Loucy (cell line): ENCODE measurements around the gene SLFN13.

Experiments
- H2AFZ ChIP-seq: fragments of 200-600 bp; sonication (generic); 2 replicates; pipeline ENCODE4 v1.6.0; 2016; ENCODE audit warnings: antibody characterized with exemption, mild to moderate bottlenecking, low read length, moderate library complexity
- H3F3A ChIP-seq: fragments of 200-600 bp; 2 replicates; pipeline ENCODE4 v1.6.0; 2016; ENCODE audit warnings: antibody characterized with exemption, low read depth, mild to moderate bottlenecking
- H3K27me3 ChIP-seq: fragments of 200-600 bp; sonication (generic); 2 replicates; pipeline ENCODE4 v1.6.1; 2014; ENCODE audit warnings: low read length, mild to moderate bottlenecking; ENCODE audit not compliant: insufficient read depth, poor library complexity, severe bottlenecking
- H3K36me3 ChIP-seq: fragments of 200-600 bp; sonication (generic); 2 replicates; pipeline ENCODE4 v1.6.1; 2016; ENCODE audit warnings: low read length; ENCODE audit not compliant: insufficient read depth
- H3K4me1 ChIP-seq: fragments of 200-600 bp; sonication (generic); 2 replicates; pipeline ENCODE4 v1.5.1; 2014; ENCODE audit warnings: low read length, mild to moderate bottlenecking; ENCODE audit not compliant: insufficient read depth, poor library complexity, severe bottlenecking
- H3K4me2 ChIP-seq: fragments of 200-600 bp; sonication (generic); 2 replicates; pipeline ENCODE4 v1.6.0; 2014; ENCODE audit warnings: antibody characterized with exemption, low read length, low read depth, mild to moderate bottlenecking; ENCODE audit not compliant: poor library complexity, severe bottlenecking
- H3K4me3 ChIP-seq: fragments of 200-600 bp; sonication (generic); 2 replicates; pipeline ENCODE4 v1.5.1; 2014; ENCODE audit warnings: low read length, mild to moderate bottlenecking, mixed read lengths; ENCODE audit not compliant: poor library complexity, severe bottlenecking
- H3K79me2 ChIP-seq: fragments of 200-600 bp; sonication (generic); 2 replicates; pipeline ENCODE4 v1.6.1; 2014; ENCODE audit warnings: low read length; ENCODE audit not compliant: insufficient read depth
- H3K9ac ChIP-seq: fragments of 200-600 bp; sonication (generic); 2 replicates; pipeline ENCODE4 v1.6.0; 2014; ENCODE audit warnings: mild to moderate bottlenecking, low read depth, low read length, moderate library complexity; ENCODE audit not compliant: poor library complexity, severe bottlenecking
- H3K9me2 ChIP-seq: fragments of 200-600 bp; sonication (generic); replicated peaks from 2 replicates; pipeline ENCODE4 v1.6.1; 2016; ENCODE audit warnings: low read depth, low read length, mixed read lengths
- H3K9me3 ChIP-seq: fragments of 200-600 bp; sonication (generic); 2 replicates; pipeline ENCODE4 v1.6.1; 2014; ENCODE audit warnings: mild to moderate bottlenecking, antibody characterized with exemption, low read length, low read depth; ENCODE audit not compliant: insufficient read depth
- H4K20me1 ChIP-seq: fragments of 200-600 bp; sonication (generic); 2 replicates; pipeline ENCODE4 v1.6.0; 2014; ENCODE audit warnings: antibody characterized with exemption, low read length, mild to moderate bottlenecking; ENCODE audit not compliant: insufficient read depth, poor library complexity, severe bottlenecking
- CTCF ChIP-seq: fragments of 200-600 bp; sonication (generic); conservative IDR thresholded peaks from 2 replicates; pipeline ENCODE4 v1.5.1; 2014; ENCODE audit warnings: mild to moderate bottlenecking, antibody characterized with exemption, low read length
- EZH2phosphoT487 ChIP-seq: fragments of 200-600 bp; IDR thresholded peaks from 2 replicates; pipeline ENCODE4 v1.6.1; 2018; ENCODE audit warnings: antibody characterized with exemption, mild to moderate bottlenecking, moderate library complexity, borderline replicate concordance

Gene SLFN13

GRCh38 chr17:35476283-35476820 lies 27.8 kb upstream of the SLFN13 start:
- H3K36me3 ChIP-seq: no peaks in the 10 kb centered on the region
- H3K4me3 ChIP-seq: no peak overlapping the region
- H3K27me3 ChIP-seq: peaks cover 22% of the 10 kb centered on the region
- H3K9me2 ChIP-seq: no peaks in the 10 kb centered on the region
- H3K4me2 ChIP-seq: no peak overlapping the region
- no peaks in the 10 kb centered on the region for H3K79me2 ChIP-seq
- no peaks in the 10 kb centered on the region for H4K20me1 ChIP-seq
- H2AFZ ChIP-seq: no peak overlapping the region
- H3K4me1 ChIP-seq: peaks cover 12% of the 10 kb centered on the region
- no peaks in the 10 kb centered on the region for H3F3A ChIP-seq
- no peak for TF ChIP-seq EZH2phosphoT487
- TF ChIP-seq CTCF: no peak
- no peaks in the 10 kb centered on the region for H3K9me3 ChIP-seq
- H3K9ac ChIP-seq: no peak overlapping the region

GRCh38 chr17:35468475-35468874 lies 19.9 kb upstream of the SLFN13 start:
- H3K4me1 ChIP-seq: peaks cover 6% of the 10 kb centered on the region
- H3K4me3 ChIP-seq: no peak overlapping the region
- H3K36me3 ChIP-seq: no peaks in the 10 kb centered on the region
- no peak overlapping the region for H3K4me2 ChIP-seq
- H3K9me2 ChIP-seq: no peaks in the 10 kb centered on the region
- H2AFZ ChIP-seq: no peak overlapping the region
- no peaks in the 10 kb centered on the region for H3F3A ChIP-seq
- no peaks in the 10 kb centered on the region for H3K79me2 ChIP-seq
- no peaks in the 10 kb centered on the region for H3K9me3 ChIP-seq
- no peaks in the 10 kb centered on the region for H3K27me3 ChIP-seq
- H4K20me1 ChIP-seq: no peaks in the 10 kb centered on the region
- TF ChIP-seq CTCF (no peak), EZH2phosphoT487 (no peak)
- H3K9ac ChIP-seq: no peak overlapping the region

DNA sequence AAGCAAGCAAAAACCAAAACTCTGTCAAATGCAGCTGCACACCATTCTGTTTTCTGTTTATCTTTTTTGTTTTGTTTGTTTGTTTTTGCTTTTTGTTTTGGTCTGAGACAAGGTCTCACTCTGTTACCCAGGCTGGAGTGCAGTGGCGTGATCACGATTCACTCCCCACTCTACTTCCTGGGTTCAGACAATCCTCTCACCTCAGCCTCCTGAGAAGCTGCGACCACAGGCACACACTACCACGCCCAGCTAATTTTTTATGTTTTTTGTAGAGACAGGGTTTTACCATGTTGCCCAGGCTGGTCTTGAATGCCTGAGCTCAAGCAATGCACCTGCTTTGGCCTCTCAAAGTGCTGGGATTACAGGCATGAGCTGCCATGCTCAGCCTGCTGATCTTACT lies 19.3 kb upstream of the SLFN13 start:
- TF ChIP-seq CTCF (no peak), EZH2phosphoT487 (no peak)
- H3K4me3 ChIP-seq: no peak overlapping the region
- H2AFZ ChIP-seq: peak overlapping the region; percentile 63
- no peaks in the 10 kb centered on the region for H3K27me3 ChIP-seq
- no peaks in the 10 kb centered on the region for H3F3A ChIP-seq
- peaks cover 7% of the 10 kb centered on the region for H3K4me1 ChIP-seq
- H4K20me1 ChIP-seq: no peaks in the 10 kb centered on the region
- H3K9ac ChIP-seq: no peak overlapping the region
- H3K9me2 ChIP-seq: no peaks in the 10 kb centered on the region
- no peaks in the 10 kb centered on the region for H3K79me2 ChIP-seq
- no peaks in the 10 kb centered on the region for H3K9me3 ChIP-seq
- H3K36me3 ChIP-seq: no peaks in the 10 kb centered on the region
- no peak overlapping the region for H3K4me2 ChIP-seq
